RCC 7860 (cell line): ENCODE data around the gene MSI2.
A peak's percentile ranks its signal among the peaks of the same experiment; 100 is the strongest.

ENCODE experiments used
- DNase-seq: peaks from one replicate; pipeline ENCODE4 v3.0.0-alpha.2; 2015; ENCODE audit warnings: low spot score
- FAIRE-seq: peaks from 2 replicates; lab custom pipeline; 2012; peaks lifted over from hg19 to GRCh38; lab: Jason Lieb, UNC

The MSI2 gene

GRCh38 chr17:57406981-57407286 lies 150.6 kb downstream of the MSI2 start:
- DNase-seq: no peak
- FAIRE-seq: no peak

GRCh38 chr17:57407287-57408070 lies 151.2 kb downstream of the MSI2 start:
- no peak for FAIRE-seq
- DNase-seq: no peak

GRCh38 chr17:57408071-57408811 lies 151.9 kb downstream of the MSI2 start:
- no peak for DNase-seq
- FAIRE-seq: no peak

GRCh38 chr17:57410169-57410568 lies 153.8 kb downstream of the MSI2 start:
- FAIRE-seq (no peak), DNase-seq (no peak)

GRCh38 chr17:57412520-57413096 lies 156.3 kb downstream of the MSI2 start:
- DNase-seq (no peak), FAIRE-seq (no peak)

GRCh38 chr17:57413848-57414651 lies 157.7 kb downstream of the MSI2 start:
- no peak for FAIRE-seq

GRCh38 chr17:57415751-57416207 lies 159.5 kb downstream of the MSI2 start:
- FAIRE-seq (no peak), DNase-seq (no peak)

More at GRCh38 chr17:57413848-57414651, 157.7 kb downstream of the MSI2 start:
- no peak for DNase-seq

GRCh38 chr17:57416369-57416768 lies 160.0 kb downstream of the MSI2 start:
- no peak for FAIRE-seq

GRCh38 chr17:57417956-57418355 lies 161.6 kb downstream of the MSI2 start:
- no peak for DNase-seq
- no peak for FAIRE-seq

More at GRCh38 chr17:57416369-57416768, 160.0 kb downstream of the MSI2 start:
- no peak for DNase-seq

GRCh38 chr17:57418463-57419246 lies 162.3 kb downstream of the MSI2 start:
- no peak for FAIRE-seq
- no peak for DNase-seq

- no peak for FAIRE-seq
- DNase-seq: no peak
Observed at GRCh38 chr17:57419940-57420550, 163.7 kb downstream of the MSI2 start.

GRCh38 chr17:57420734-57421717 lies 164.7 kb downstream of the MSI2 start:
- FAIRE-seq (no peak), DNase-seq (no peak)

GRCh38 chr17:57422574-57423164 lies 166.3 kb downstream of the MSI2 start:
- DNase-seq: peak; percentile 57

GRCh38 chr17:57423541-57423940 lies 167.2 kb downstream of the MSI2 start:
- FAIRE-seq (no peak), DNase-seq (no peak)

More at GRCh38 chr17:57422574-57423164, 166.3 kb downstream of the MSI2 start:
- FAIRE-seq: no peak

GRCh38 chr17:57424273-57424672 lies 167.9 kb downstream of the MSI2 start:
- no peak for FAIRE-seq
- DNase-seq: no peak

- DNase-seq: no peak
- FAIRE-seq: no peak
Observed at GRCh38 chr17:57424777-57425188, 168.5 kb downstream of the MSI2 start.

GRCh38 chr17:57425431-57425830 lies 169.1 kb downstream of the MSI2 start:
- FAIRE-seq (no peak), DNase-seq (no peak)
